ENCODE results near the gene SMYD3.

- TF ChIP-seq CTCF (IDR thresholded peaks at IDR 0.05) (no peak), POLR2A (IDR thresholded peaks at IDR 0.05) (no peak)
Measured at GRCh38 chr1:246099570-246099969, 407.5 kb downstream of the SMYD3 start.

Data from adrenal gland (tissue), 5 donors.